ENCODE measurements around the gene KLRF2.
"Not testable (repeated sequence)": the region's sequence is repeated elsewhere in the genome, so short reads cannot be mapped to it uniquely, and the experiment has no call there.

The KLRF2 gene, protein sequence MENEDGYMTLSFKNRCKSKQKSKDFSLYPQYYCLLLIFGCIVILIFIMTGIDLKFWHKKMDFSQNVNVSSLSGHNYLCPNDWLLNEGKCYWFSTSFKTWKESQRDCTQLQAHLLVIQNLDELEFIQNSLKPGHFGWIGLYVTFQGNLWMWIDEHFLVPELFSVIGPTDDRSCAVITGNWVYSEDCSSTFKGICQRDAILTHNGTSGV

DNA sequence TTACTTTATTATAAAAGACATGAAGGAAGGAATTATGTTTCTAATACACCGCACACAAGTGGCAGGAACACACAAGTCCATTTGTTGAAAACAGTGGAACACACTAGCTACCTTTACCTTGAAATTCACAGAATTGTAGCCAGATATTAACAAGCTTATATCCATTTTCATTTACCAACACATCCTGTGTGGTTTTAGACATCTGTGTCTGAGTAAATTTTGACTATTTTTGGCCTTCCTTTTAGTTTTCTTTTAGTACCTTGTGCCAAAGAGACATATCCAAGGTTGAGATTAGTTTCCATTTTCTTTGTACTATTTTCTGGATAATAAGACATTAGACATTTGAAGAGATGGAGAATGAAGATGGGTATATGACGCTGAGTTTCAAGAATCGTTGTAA, at the start of gene KLRF2:
Gene KLRF2, plus strand, starts transcription at position 244 of the 400 bp plus-strand sequence. Its CDS starts 107 bp downstream, at position 351.
- no peak for DNase-seq (ENCODE audit: low read depth in 3 of 3)

DNA sequence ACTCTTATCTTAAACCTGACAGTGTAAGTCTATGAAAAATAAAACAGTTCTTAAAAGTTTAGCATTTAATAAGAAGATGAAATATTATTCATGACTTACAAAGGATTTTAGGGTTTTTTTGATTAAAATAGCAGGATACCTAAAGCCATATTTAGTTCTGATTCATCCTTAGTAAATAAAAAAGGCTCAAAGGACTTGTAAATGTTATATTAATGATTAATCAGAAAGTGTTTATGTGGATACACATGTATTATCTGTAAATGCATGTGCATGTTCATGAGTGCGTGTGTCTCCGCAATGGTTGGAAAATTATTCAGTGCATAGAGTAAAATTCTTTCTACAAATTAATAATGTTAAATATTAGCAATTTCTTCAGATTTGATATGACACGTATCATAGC, 49.6 kb upstream of the KLRF2 start:
- DNase-seq (ENCODE audit: low read depth in 3 of 3), result no peak

DNA sequence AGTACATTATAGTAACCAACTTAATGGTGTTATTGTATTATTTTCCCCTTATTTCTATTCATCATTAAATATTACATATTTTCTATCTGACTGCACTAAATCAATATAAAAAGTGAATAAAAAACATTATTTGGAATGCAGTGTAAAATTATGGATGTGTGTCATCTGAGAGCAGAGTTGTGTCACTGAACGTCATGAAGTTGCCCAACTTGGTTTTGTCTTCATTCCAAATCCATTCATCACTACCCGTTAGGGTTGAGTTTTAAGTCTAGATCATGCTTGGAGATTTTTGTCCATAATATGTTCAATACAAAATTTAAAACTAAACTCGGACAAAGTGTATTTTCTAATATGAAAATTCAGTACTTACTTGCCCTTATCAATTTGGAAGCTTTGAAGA, 37.9 kb upstream of the KLRF2 start:
- DNase-seq (ENCODE audit: low read depth in 3 of 3), result no peak

DNA sequence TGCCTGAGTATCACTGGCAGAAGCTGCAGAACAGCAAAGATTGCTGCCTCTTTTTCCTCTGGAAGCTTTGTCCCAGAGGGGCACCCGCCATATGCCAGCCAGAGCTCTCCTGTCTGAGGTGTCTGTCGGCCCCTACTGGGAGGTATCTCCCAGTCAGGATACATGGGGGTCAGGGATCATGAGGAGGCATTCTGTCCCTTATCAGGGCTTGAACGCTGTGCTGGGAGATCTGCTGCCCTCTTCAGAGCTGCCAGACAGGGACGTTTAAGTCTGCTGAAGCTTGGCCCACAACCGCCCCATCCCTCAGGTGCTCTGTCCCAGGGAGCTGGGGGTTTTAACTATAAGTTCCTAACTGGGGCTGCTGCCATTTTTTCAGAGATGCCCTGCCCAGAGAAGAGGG, 32.4 kb upstream of the KLRF2 start:
- no peak for DNase-seq (ENCODE audit: low read depth in 3 of 3)

DNA sequence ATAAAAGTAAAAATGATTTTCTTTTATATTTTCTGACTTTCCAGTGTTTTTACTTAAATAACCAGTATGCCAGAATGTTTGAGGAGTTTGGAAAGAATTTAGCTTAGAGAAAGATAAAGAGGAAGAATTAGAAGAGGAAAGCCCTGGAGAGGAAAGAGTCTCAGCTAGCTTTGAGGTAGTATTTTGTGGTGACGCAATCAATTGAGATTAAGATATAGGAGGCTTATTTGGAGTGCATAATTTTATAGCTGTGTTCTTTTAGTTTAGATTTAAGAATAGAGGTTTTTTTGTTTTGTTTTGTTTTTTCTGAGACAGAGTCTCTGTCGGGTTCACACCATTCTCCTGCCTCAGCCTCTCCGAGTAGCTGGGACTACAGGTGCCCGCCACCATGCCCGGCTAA, 30.2 kb upstream of the KLRF2 start:
- no peak for DNase-seq (ENCODE audit: low read depth in 3 of 3)

DNA sequence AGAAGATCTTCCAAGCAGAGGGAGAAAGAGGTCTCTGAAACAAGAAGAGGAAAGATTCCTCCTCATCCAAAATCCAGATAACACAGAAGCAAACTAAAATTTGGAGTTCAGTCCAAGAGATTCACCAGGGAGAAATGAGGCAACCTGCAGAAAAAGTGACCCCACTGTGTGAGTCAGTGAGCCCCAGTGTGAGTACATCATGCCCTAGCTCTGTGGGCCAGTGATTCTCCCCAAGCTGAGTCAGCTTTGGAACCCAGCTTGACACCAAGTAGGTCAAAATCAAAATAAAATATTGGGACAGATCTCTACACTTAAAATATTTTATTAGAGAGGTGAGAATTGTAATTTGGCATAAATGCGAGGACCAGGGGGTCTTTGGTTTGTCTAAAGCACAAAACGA, 29.4 kb upstream of the KLRF2 start:
- no peak for DNase-seq (ENCODE audit: low read depth in 3 of 3)

DNA sequence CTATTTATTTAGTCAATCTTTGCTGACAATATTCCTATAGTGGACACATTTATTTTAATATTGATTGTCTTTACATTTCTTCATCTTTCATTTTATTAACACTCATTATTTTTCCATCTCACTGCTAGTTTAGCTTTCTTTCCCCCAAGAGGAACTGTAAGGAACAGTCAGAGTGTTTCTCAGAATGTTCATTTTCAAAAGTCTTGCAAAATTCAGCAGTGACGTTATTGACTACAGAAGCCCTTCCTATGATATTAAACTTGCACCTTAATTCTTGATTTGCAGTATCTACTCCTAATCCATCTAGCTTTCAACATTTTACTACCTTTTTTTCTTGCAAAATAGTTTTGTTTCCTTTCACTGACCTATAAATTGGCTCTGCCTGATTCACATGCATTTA, 25.1 kb upstream of the KLRF2 start:
- DNase-seq (ENCODE audit: low read depth in 3 of 3), result no peak

DNA sequence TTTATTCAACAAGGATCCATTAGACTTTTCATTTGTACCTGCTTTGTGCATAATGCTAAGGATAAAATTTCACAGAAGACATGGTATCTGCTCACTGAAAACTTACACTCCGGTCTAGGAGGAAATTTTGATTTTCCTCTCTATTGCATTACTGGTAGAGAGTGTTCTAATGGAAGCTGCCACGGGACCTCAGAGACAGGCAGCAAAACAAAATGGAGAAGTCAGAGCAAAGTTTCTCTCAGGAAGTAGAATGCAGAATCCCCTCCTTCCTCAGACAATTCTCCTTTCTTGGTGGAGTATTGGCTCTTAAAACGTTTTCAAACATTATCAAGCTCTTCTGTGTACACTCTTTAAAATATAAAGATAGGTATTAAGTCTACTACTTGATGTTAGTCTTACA, 24.4 kb upstream of the KLRF2 start:
- DNase-seq (ENCODE audit: low read depth in 3 of 3), result no peak

DNA sequence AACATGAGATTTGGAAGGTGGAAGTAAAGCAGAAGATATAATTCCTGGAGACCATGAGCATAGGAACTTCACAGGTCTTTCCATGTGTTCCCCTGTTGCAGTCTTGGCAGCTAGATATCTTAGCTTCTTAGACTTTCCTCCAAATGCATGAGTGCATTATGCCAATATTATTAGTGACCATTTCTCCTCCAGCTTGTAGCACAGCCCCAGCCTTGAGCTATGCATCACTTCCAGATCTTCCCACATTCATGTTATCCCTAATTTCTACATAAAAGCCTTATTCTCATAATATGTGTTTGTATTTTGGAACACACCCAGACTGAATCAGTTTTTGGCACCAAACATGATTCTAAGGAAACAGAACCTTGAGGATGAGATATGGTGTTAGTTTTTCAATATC, 23.2 kb upstream of the KLRF2 start:
- DNase-seq (ENCODE audit: low read depth in 3 of 3), result no peak

DNA sequence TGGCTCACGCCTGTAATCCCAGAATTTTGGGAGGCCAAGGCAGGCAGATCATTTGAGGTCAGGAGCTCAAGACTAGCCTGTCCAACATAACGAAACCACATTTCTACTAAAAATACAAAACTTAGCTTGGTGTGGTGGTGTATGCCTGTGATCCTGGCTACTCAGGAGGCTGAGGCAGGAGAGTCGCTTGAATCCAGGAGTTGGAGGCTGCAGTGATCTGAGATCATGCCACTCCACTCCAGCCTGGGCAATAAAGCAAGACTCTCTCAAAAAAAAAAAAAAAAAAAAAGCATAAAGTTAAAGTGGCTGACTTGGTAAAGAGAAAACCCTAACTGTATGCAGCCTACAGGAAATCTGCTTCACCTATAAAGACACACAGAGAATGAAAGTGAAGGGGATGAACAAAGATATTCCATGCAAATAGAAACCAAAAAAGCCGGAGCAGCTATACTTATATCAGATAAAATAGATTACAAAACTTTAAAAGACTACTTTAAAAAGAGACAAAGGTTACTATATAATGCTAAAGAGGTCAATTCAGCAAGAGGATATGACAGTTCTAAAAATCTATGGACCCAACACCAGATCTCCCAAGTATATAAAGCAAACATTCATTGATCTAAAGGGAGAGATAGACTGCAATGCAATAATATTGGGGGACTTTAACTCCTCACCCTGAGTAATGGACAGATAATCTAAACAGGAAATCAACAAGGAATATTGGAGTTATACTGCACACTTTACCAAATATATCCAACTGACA, 16.2 kb upstream of the KLRF2 start:
- no peak for DNase-seq (ENCODE audit: low read depth in 3 of 3)

DNA sequence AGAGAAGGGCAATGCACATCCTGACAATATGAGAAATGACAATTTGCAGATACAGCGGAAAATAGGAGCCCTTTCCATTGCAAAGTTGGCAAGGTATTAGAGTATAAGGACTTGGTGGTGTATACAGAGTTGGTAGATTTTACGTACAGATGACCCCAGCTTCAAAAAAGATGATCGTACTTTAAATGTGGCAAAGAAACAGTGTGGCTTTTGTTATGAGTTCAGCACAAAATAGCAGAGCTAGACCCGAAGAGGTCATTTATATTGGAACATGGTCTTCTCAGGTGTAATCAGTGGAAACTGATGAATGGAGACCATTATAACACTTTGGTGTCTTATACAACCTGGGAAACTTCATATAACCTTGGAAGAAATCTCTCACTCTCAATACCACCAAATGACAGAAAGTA, 14.4 kb upstream of the KLRF2 start:
- no peak for DNase-seq (ENCODE audit: low read depth in 3 of 3)

DNA sequence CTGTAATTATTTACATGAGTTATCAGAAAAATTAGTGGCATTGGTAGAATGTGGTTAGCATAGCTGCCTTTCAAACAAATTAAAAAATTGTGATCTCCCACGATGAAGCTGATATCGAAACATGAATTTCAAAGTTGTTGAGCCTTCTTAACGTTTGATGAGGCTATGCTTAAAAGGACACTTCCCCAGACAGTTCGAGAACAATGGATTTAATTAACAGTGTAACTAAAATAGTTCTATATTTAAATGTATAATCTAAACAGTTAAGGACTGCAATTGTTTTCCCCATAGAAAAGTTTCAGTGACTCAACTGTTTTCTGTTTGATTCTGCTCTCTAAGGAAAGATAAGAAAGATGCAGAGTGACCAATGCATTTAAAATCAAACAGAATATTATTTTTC, 13.8 kb upstream of the KLRF2 start:
- no peak for DNase-seq (ENCODE audit: low read depth in 3 of 3)

DNA sequence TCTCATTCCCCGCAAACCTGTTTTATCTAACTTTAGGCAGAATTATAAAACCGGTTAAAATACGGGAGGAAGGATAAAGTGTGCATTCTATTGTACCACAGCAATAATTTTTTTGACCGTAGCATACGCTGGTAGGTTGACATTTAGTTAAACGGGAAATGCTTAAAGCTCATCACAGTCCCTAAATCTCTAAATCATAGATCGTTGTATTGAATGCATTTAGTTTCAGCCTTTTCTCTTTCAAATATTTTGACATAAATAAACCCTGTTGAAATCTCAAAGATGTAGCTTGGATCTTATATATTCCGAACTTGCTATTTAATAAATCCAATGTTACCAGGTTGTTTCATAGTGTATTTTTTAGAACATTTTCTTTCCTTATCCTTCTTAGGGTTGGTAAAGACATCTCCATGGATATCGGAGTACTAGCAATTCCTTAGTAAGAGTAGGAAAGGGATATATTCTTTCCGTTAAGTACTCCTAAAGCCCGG, 12.9 kb upstream of the KLRF2 start:
- no peak for DNase-seq (ENCODE audit: low read depth in 3 of 3)

DNA sequence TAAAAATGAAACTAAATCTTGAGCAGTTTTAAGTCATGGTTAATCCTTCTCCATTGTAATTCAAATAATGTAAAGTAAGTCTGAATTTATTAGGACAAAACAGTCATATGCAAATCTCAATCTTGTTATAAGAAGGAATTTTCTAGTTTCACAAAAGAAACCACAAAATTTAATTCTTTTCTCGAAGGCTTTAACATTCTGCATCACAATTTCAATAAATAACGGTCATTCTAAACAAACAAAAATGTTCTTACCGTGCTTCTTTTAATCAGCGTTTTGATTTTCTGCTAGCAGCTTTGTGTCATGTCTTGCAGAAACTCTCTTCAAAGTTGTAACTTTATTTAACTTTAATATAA, 12.4 kb upstream of the KLRF2 start:
- no peak for DNase-seq (ENCODE audit: low read depth in 3 of 3)

DNA sequence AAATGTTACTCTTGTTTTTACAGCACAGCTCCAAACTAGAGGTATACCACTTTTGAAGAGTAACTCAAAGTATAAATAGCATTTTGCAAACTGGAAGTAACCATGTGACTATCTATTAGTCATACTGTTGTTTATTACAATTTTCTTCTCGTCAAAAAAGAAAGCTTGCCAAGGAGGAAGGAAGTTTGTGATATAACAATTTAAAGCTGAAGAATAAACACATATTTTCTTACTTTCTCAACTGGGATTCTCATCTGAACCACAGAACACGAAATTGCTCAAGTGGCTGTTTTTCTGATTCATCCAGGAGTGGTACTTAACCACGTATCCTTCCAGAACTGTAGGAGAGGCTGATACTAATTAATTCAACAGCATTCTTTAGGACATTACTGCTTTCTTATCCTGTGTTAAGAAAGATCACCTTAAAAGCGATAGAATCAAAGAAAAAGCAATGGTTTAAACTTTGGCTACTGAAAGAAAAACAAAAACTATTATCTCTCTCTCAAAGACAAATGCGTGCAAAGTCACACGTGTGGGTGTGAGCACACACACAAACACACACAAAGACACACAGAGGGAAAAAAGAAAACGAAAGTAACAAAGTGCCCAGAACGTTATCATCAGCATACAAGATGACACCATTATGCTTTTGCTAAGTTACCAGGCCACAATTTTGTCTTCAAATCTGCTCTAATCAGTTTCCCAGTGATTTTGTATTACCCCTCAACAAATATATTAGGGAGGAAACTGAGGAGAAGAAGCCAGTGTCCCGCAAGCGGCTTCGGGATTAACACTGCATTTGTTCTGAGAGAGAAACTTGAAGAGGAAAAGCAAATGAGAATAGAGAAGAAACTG, 11.8 kb upstream of the KLRF2 start, which contains the start of gene CLEC2B:
Gene CLEC2B, minus strand, starts transcription at position 48 of the 855 bp plus-strand sequence.
- no peak for DNase-seq (ENCODE audit: low read depth in 3 of 3)

DNA sequence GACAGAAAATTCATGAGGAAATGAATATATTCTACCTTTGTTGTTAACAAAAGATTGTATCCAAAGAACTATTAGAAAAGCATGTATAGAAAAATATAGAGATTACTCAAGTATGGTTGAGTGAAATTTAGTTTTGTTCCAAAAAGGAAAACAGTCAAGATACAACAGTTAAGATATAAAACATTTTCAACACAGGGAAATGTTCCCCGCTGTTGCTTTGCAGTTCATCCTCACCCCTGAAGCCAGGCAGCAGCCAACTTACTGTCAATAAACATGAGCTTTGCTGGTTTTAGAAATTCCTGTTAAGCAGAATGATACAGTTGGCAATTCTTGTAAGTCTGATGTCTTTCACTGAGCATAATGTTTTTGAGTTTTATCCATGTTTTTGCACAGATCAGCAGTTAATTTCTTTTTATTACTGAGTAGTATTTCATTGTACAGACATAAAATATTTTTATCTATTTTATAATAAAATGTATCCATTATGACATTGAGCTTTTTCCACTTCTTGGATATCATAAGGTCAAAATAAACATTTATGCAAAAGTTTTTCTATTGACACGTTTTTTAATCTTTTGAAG, 10.9 kb upstream of the KLRF2 start:
- DNase-seq (ENCODE audit: low read depth in 3 of 3), result no peak

DNA sequence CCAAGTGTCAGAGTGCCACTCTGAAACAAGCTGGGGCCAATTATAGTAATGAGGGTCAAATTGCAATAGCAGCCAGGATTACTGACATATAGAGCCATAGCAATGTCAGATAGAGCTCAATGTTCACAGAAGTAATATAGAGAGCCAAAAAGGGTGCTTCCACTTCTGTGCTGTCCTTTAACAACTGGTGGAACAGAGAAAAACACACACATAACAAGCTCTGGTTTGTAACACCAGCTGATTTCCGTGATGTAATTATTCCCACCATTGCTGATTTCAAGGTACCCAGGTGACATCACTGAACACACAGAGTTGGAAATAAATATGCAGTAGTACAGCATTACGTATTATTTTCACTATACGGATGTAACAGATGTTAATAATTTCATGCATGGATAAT, 9.1 kb upstream of the KLRF2 start:
- DNase-seq (ENCODE audit: low read depth in 3 of 3), result no peak

DNA sequence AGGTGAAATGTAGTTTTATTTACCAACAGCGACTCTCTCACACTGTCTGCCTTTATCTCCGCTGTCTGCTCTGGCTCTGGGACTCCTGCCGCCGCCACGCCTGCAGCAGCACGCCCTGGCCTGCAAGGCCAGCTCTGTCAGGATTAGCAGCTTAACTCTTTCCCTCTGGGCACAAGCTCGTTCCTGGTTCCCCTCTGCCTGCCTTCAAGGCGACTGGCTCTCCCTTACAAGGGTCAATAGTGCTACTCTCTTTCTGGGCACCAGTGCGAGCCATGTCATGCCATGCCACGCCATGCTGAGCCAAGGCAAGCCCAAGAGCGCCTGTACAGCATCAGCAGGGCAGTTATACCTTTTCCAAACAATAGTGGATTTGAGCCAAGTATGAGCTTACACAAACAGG, 8.5 kb upstream of the KLRF2 start:
- no peak for DNase-seq (ENCODE audit: low read depth in 3 of 3)

DNA sequence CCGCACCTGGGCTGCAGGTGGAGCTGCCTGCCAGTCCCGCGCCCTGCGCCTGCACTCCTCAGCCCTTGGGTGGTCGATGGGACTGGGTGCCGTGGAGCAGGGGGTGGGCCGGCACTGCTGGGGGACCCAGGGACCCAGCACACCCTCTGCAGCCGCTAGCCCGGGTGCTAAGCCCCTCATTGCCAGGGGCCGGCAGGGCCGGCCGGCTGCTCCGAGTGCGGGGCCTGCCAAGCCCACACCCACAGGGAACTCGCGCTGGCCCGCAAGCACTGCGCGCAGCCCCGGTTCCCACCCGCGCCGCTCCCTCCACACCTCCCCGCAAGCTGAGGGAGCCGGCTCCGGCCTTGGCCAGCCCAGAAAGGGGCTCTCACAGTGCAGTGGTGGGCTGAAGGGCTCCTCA, 5.2 kb upstream of the KLRF2 start:
- not testable (repeated sequence) for DNase-seq (ENCODE audit: low read depth in 3 of 3)

DNA sequence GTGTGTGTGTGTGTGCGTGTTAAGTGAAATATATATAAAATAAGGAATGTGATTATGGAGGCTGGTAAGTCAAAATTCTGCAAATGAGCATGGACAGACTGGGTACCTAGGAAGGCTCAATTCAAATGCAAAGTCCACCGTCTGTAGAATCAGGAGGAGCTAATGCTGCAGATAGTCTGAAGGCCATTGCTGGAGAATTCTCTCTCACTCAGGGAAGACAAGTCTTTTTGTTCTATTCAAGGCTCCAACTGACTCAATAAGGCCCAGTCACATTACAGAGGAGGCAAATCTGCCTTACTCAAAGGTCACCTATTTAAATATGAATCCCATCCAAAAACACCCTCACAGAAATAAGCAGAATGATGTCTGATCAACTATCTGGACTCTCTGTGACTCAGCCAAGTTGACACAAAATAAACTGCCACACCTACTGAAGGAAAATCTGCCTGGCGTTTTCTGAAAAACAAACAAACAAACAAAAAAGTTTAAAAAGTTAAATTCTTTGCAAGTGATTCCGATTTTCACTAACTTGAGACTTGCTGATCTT, 684 bp upstream of the KLRF2 start:
- DNase-seq (ENCODE audit: low read depth in 3 of 3), result no peak

DNA sequence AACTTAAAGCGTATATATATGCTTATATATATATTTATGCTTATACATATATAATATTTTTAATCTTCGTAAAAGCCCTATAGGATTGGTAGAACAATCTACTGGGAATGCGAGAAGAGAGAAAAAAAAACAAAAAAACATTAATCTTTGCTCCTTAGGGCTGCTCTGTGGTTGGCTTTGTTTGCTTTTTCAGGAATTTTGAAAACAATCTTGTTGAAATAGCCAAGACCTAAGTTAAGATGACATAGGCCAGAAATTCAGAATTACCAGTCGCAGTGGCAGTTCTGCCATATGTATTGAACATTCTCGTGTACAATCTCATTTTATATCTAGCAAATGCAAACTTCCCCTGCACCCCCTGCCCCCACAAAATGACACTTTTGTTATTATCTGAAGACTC, 699 bp downstream of the KLRF2 start:
- no peak for DNase-seq (ENCODE audit: low read depth in 3 of 3)

DNA sequence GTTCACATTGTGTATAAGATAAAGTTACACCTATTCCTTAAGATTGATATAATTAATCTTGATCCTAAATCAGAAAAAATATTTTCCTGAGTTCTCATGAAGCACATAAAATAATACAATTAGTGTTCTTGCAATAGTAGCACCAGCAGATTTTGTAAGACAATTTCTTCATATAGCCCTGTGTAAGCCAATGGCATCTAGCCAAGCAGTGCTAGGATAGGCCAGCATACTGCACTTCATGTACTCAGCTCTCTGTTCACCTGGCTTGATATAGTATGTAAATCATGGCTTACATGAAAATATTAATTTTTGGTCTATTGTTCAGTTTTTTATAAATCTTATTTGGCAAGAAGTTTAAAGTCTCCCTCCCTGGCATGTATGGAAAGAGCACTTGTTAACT, 1.9 kb downstream of the KLRF2 start:
- no peak for DNase-seq (ENCODE audit: low read depth in 3 of 3)

All from stimulated activated CD4-positive, alpha-beta T cell treated with anti-CD3 and anti-CD28 coated beads, TNF-alpha, amount 100 ng/mL, for 4 hours (primary cell).